HG02884 (cell line): ENCODE results near the gene GPR26.

ENCODE experiments used
- ATAC-seq: cut with Tn5 transposase; IDR thresholded peaks from one replicate; pipeline ENCODE4 v1.9.1; 2021; ENCODE audit warnings: mild to moderate bottlenecking, moderate library complexity; ENCODE audit not compliant: unreplicated experiment

Gene GPR26

GRCh38 chr10:123666318-123667236 lies at the start of gene GPR26:
TSS of gene GPR26 (plus strand) at chr10:123666355. CDS start at chr10:123666408, 53 bp downstream.
- no peak for ATAC-seq

- ATAC-seq = no peak
Observed at GRCh38 chr10:123618224-123618623, 47.9 kb upstream of the GPR26 start.

GRCh38 chr10:123619067-123619855 lies 46.9 kb upstream of the GPR26 start:
- ATAC-seq = no peak

- ATAC-seq = no peak
Observed at GRCh38 chr10:123620621-123621020, 45.5 kb upstream of the GPR26 start.

GRCh38 chr10:123621492-123621891 lies 44.7 kb upstream of the GPR26 start:
- no peak for ATAC-seq

- no peak for ATAC-seq
Observed at GRCh38 chr10:123621916-123622315, 44.2 kb upstream of the GPR26 start.

GRCh38 chr10:123622381-123622780 lies 43.8 kb upstream of the GPR26 start:
- no peak for ATAC-seq

- ATAC-seq = no peak
Observed at GRCh38 chr10:123624086-123624485, 42.1 kb upstream of the GPR26 start.

GRCh38 chr10:123633106-123633505 lies 33.0 kb upstream of the GPR26 start:
- ATAC-seq = no peak

GRCh38 chr10:123633636-123634035 lies 32.5 kb upstream of the GPR26 start:
- ATAC-seq = no peak

GRCh38 chr10:123634221-123634620 lies 31.9 kb upstream of the GPR26 start:
- no peak for ATAC-seq

- ATAC-seq = no peak
Observed at GRCh38 chr10:123635131-123635530, 31.0 kb upstream of the GPR26 start.

GRCh38 chr10:123635745-123636144 lies 30.4 kb upstream of the GPR26 start:
- ATAC-seq = no peak

GRCh38 chr10:123636598-123637325 lies 29.4 kb upstream of the GPR26 start:
- no peak for ATAC-seq

GRCh38 chr10:123637326-123637880 lies 28.8 kb upstream of the GPR26 start:
- no peak for ATAC-seq

- no peak for ATAC-seq
Observed at GRCh38 chr10:123639131-123639530, 27.0 kb upstream of the GPR26 start.

GRCh38 chr10:123640016-123640535 lies 26.1 kb upstream of the GPR26 start:
- ATAC-seq = no peak

GRCh38 chr10:123642293-123642692 lies 23.9 kb upstream of the GPR26 start:
- ATAC-seq = no peak

GRCh38 chr10:123642697-123643096 lies 23.5 kb upstream of the GPR26 start:
- no peak for ATAC-seq

- ATAC-seq = no peak
Observed at GRCh38 chr10:123643315-123643714, 22.8 kb upstream of the GPR26 start.

GRCh38 chr10:123645016-123645415 lies 21.1 kb upstream of the GPR26 start:
- no peak for ATAC-seq
